Mucosa of rectum (tissue), 2 donors: ENCODE results near the gene PPP5C.

Experiments
- H3K27ac ChIP-seq, 2 donors: one replicate each; pipeline ENCODE4 v1.7.0; 2013; ENCODE audit warnings: inconsistent platforms in 2 of 2, low read depth in 2 of 2, low read length in 2 of 2
- H3K27me3 ChIP-seq, 2 donors: one replicate each; pipeline ENCODE4 v1.7.0; 2013; ENCODE audit warnings: low read length in 2 of 2; ENCODE audit not compliant: control insufficient read depth in 2 of 2, insufficient read depth in 2 of 2
- H3K36me3 ChIP-seq, 2 donors: one replicate each; pipeline ENCODE4 v1.7.0; 2013; ENCODE audit warnings: low read length in 2 of 2; ENCODE audit not compliant: control insufficient read depth in 2 of 2, insufficient read depth in 2 of 2
- H3K4me1 ChIP-seq, 2 donors: one replicate each; pipeline ENCODE4 v1.7.0; 2013; ENCODE audit warnings: low read length in 2 of 2, mild to moderate bottlenecking in 1 of 2; ENCODE audit not compliant: control insufficient read depth in 2 of 2, insufficient read depth in 2 of 2
- H3K4me3 ChIP-seq, 2 donors: one replicate each; pipeline ENCODE4 v1.7.0; 2013; ENCODE audit warnings: low read length in 2 of 2
- H3K9ac ChIP-seq, 2 donors: one replicate each; pipeline ENCODE4 v1.7.0; 2013; ENCODE audit warnings: low read length in 2 of 2, low read depth in 1 of 2, mild to moderate bottlenecking in 1 of 2
- H3K9me3 ChIP-seq, 2 donors: one replicate each; pipeline ENCODE4 v1.7.0; 2013; ENCODE audit warnings: low read length in 2 of 2; ENCODE audit not compliant: control insufficient read depth in 2 of 2
- donor health status: healthy.
- donor health status: Normal muscosa, but diverticular disease.

Gene PPP5C

DNA sequence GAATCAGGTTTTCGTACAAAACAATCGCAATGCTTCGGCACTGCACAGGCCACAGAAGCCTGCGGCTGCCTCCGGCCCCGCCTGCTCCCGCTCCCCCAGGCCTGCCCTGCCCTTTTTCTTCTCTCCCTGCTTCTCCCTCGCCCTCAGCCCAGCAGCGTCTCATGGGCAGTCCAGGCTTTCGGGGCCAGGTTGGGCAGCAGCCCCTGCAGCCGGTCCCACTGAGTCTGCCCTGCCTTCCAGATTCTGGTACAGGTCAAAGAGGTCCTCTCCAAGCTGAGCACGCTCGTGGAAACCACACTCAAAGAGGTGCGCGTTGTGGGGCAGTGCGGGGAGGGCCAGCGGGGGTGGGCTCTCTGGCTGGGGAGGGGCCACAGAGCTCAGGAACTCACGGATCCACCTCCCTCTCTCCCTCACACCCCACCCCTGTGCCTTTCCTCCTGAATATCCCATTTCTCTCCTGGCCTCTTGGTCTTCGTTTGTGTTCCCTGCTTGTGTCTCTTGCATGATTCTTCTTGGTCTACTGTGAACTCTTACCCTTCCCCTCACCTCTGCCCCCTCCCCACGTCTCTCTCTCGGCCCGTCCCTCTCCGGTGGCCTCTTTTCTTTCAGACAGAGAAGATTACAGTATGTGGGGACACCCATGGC lies 36.4 kb downstream of the PPP5C start:
- Histone ChIP-seq H3K27ac (no peak overlapping the region), H3K4me3 (no peak overlapping the region), H3K27me3 (no peaks in the 10 kb centered on the region), H3K9ac (no peak overlapping the region), H3K9me3 (no peaks in the 10 kb centered on the region), H3K36me3 (peaks cover 57 to 62% of the 10 kb centered on the region in 2 donors), H3K4me1 (no peaks in the 10 kb centered on the region)

DNA sequence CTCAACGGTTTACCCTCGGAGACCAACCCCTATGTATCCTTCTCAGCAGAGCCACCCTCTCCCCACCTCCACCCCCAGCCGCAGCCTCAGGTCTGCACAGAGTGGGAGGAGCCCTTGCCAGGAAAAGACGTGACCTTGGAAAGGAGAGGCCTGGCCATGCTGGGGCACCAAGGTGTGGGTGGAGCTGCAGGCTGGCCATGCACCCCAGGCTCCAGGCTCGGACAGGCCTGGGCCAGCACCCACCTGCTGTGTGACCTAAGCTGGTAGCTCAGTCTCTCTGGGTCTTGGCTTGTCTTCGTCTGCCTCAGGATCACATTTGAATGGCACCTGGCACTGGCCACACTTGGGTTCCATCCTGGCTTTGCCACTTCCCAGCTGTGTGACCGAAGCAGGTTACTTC lies 37.0 kb downstream of the PPP5C start:
- H3K36me3 ChIP-seq, result peaks cover 62 to 67% of the 10 kb centered on the region in 2 donors
- H3K9me3 ChIP-seq, result no peaks in the 10 kb centered on the region
- no peak overlapping the region for H3K27ac ChIP-seq
- no peaks in the 10 kb centered on the region for H3K4me1 ChIP-seq
- no peak overlapping the region for H3K9ac ChIP-seq
- H3K27me3 ChIP-seq, result no peaks in the 10 kb centered on the region
- H3K4me3 ChIP-seq, result no peak overlapping the region

DNA sequence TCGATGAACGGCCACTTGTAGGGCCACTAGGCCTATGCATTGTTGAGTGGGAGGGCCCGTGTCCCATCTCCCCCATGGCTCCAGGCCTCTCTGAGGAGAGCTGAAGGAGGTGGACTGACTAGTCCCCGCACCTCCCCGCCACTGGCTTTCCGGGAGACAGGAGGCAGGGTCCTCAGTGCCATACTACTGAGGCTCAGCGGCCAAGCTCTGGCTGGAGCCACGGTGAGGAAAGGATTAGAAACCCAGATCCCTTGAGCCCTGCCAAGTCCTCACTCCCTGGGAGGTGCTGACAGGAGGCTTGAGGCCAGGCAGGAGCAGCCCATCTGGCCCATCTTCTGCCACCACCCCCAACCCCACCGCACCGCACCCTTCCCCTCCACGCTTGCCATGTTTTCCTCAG lies 37.5 kb downstream of the PPP5C start:
- Histone ChIP-seq H3K4me3 (no peak overlapping the region), H3K9ac (no peak overlapping the region), H3K36me3 (peaks cover 68 to 72% of the 10 kb centered on the region in 2 donors), H3K27me3 (no peaks in the 10 kb centered on the region), H3K4me1 (no peaks in the 10 kb centered on the region), H3K9me3 (no peaks in the 10 kb centered on the region), H3K27ac (no peak overlapping the region)

DNA sequence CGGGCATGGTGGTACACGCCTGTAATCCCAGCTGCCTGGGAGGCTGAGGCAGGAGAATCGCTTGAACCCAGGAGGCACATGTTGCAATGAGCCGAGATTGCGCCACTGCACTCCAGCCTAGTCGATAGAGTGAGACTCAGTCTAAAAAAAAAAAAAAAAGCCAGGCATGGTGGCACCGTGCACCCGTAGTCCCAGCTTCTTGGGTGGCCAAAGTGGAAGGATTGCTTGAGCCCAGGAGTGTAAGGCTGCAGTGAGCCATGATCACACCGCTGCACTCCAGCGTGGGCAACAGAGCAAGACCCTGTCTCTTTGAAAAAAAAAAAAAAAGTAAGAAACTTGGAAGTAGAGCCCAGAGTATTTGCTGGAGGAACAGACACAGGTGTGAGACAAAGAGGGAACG lies 38.7 kb downstream of the PPP5C start:
- Histone ChIP-seq H3K4me1 (no peaks in the 10 kb centered on the region), H3K36me3 (peaks cover 72 to 74% of the 10 kb centered on the region in 2 donors), H3K27me3 (no peaks in the 10 kb centered on the region), H3K9ac (no peak overlapping the region), H3K4me3 (no peak overlapping the region), H3K9me3 (no peaks in the 10 kb centered on the region), H3K27ac (no peak overlapping the region)

GRCh38 chr19:46386151-46386550 lies 39.3 kb downstream of the PPP5C start:
- peaks cover 74 to 77% of the 10 kb centered on the region in 2 donors for H3K36me3 ChIP-seq
- H3K27ac ChIP-seq, result no peak overlapping the region
- no peaks in the 10 kb centered on the region for H3K27me3 ChIP-seq
- H3K9me3 ChIP-seq, result no peaks in the 10 kb centered on the region
- no peak overlapping the region for H3K4me3 ChIP-seq
- no peak overlapping the region for H3K9ac ChIP-seq
- no peaks in the 10 kb centered on the region for H3K4me1 ChIP-seq

DNA sequence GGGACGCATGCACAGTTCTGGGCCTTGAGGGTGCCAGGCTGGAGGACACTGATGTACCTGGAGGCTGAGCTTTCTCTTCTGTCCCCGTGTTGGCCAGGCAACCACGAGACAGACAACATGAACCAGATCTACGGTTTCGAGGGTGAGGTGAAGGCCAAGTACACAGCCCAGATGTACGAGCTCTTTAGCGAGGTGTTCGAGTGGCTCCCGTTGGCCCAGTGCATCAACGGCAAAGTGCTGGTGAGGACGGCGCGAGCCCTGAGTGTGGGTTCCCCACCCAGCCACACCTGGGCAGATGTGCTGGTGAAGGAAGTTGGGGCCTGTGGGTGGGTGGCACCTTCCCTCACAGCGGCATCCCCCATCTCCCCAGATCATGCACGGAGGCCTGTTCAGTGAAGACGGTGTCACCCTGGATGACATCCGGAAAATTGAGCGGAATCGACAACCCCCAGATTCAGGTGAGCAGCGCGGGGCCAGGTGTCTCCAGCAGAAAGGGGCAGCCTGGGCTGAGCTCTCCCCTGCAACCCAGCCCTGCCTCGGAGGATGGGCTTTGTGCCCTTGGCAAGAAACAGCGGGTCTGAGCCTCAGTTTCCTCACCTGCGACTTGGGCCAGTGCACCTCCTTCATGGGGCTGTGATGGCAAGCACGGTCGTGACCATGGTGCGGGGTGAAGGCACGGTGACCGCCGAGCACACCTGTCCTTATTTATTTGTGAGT lies 40.3 kb downstream of the PPP5C start:
- Histone ChIP-seq H3K9ac (no peak overlapping the region), H3K9me3 (no peaks in the 10 kb centered on the region), H3K27me3 (no peaks in the 10 kb centered on the region), H3K4me3 (no peak overlapping the region), H3K4me1 (no peaks in the 10 kb centered on the region), H3K27ac (no peak overlapping the region), H3K36me3 (peaks cover 71 to 79% of the 10 kb centered on the region in 2 donors)

GRCh38 chr19:46387713-46388130 lies 40.8 kb downstream of the PPP5C start:
- no peaks in the 10 kb centered on the region for H3K27me3 ChIP-seq
- no peak overlapping the region for H3K4me3 ChIP-seq
- H3K27ac ChIP-seq, result no peak overlapping the region
- H3K36me3 ChIP-seq, result peaks cover 71 to 73% of the 10 kb centered on the region in 2 donors
- no peaks in the 10 kb centered on the region for H3K9me3 ChIP-seq
- H3K9ac ChIP-seq, result no peak overlapping the region
- H3K4me1 ChIP-seq, result no peaks in the 10 kb centered on the region

DNA sequence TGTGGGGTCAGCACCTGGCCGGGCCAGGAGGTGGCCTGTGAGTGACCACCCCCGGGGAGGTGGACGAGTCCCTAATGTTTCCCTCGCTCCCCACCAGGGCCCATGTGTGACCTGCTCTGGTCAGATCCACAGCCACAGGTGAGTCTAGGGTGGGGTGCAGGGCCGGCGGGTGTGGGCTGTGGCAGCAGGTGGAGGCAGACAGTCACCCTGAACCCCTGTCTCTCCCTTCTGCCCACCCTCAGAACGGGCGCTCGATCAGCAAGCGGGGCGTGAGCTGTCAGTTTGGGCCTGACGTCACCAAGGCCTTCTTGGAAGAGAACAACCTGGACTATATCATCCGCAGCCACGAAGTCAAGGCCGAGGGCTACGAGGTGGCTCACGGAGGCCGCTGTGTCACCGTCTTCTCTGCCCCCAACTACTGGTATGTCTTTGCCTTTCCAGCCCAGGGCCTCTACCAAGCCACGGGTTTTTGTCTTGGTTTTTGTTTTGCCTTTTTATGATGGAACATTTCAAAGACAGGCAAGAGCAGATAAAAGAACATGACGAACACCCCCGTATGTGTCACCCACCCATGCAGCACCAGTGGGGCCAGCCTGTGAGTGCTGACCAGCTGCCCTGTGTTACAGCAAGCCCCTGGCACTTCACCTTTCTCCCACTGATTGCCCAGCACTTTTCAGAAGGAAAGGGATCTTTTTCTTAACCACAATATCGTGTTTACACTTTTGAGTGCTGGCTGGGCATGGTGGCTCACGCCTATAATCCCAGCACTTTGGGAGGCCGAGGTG lies 41.6 kb downstream of the PPP5C start:
- Histone ChIP-seq H3K9me3 (no peaks in the 10 kb centered on the region), H3K9ac (no peak overlapping the region), H3K36me3 (peaks cover 66 to 70% of the 10 kb centered on the region in 2 donors), H3K4me1 (no peaks in the 10 kb centered on the region), H3K27ac (no peak overlapping the region), H3K4me3 (no peak overlapping the region), H3K27me3 (no peaks in the 10 kb centered on the region)

- Histone ChIP-seq H3K36me3 (peaks cover 49 to 54% of the 10 kb centered on the region in 2 donors), H3K27me3 (no peaks in the 10 kb centered on the region), H3K9me3 (no peaks in the 10 kb centered on the region), H3K4me1 (no peaks in the 10 kb centered on the region), H3K4me3 (no peak overlapping the region), H3K27ac (no peak overlapping the region), H3K9ac (no peak overlapping the region)
Measured at GRCh38 chr19:46390121-46390858, 43.4 kb downstream of the PPP5C start.
